HepG2 (cell line): ENCODE measurements around the gene FALEC. TPM values are rescaled to one million over a fixed set of nuclear protein-coding genes. Genes with fewer than 3 reads are reported as not detected.

Experiments used
- ATF5 ChIP-seq: sonication (generic); formaldehyde crosslinking; IDR thresholded peaks from 2 replicates; pipeline ENCODE4 v1.4.0; 2020; ENCODE audit warnings: mild to moderate bottlenecking, low read depth, missing genetic modification reagents
- CREM ChIP-seq, 2 experiments: sonication (generic) in 1 of 2; formaldehyde crosslinking in 1 of 2; IDR thresholded peaks; 2 replicates each; pipeline versions ENCODE4 v1.4.0 to v1.6.1; 2016 to 2020; ENCODE audit warnings: antibody characterized with exemption in 1 of 2, mild to moderate bottlenecking in 1 of 2, missing genetic modification reagents in 1 of 2
- DMAP1 ChIP-seq: IDR thresholded peaks from 2 replicates; pipeline ENCODE4 v1.6.1; 2016
- ELF1 ChIP-seq: sonication (generic); formaldehyde crosslinking; IDR thresholded peaks from 2 replicates; pipeline ENCODE4 v1.4.0; 2020; ENCODE audit warnings: missing genetic modification reagents
- ETS1 ChIP-seq: sonication (generic); formaldehyde crosslinking; IDR thresholded peaks from 2 replicates; pipeline ENCODE4 v1.4.0; 2020; ENCODE audit warnings: missing genetic modification reagents
- GABPB1 ChIP-seq: IDR thresholded peaks from 2 replicates; pipeline ENCODE4 v1.6.1; 2016; ENCODE audit warnings: mild to moderate bottlenecking, missing genetic modification reagents, moderate library complexity, missing compliant biosample characterization
- KDM4B ChIP-seq: sonication (generic); formaldehyde crosslinking; IDR thresholded peaks from 2 replicates; pipeline ENCODE4 v1.4.0; 2020; ENCODE audit warnings: missing genetic modification reagents
- MBNL3 ChIP-seq: fragments of 250-450 bp; sonication (Bioruptor Pico); conservative IDR thresholded peaks from 2 replicates; pipeline ENCODE4 v1.8.0; 2022; ENCODE audit warnings: mild to moderate bottlenecking, inconsistent platforms
- NFE2L2 ChIP-seq: fragments of 150-350 bp; IDR thresholded peaks from 2 replicates; pipeline ENCODE4 v1.6.1; 2014; ENCODE audit warnings: low read length
- POLR2AphosphoS5 ChIP-seq: IDR thresholded peaks from 2 replicates; pipeline ENCODE4 v1.6.1; 2012; ENCODE audit warnings: low read depth, low read length
- PRDM4 ChIP-seq: sonication (generic); formaldehyde crosslinking; IDR thresholded peaks from 2 replicates; pipeline ENCODE4 v1.9.0; 2021; ENCODE audit warnings: missing genetic modification reagents, borderline replicate concordance
- PREB ChIP-seq: sonication (generic); formaldehyde crosslinking; IDR thresholded peaks from 2 replicates; pipeline ENCODE4 v1.4.0; 2020; ENCODE audit warnings: missing genetic modification reagents
- RNF2 ChIP-seq: fragments of 450-650 bp; conservative IDR thresholded peaks from 2 replicates; pipeline ENCODE4 v1.6.1; 2016; ENCODE audit warnings: low read depth
- TBL1XR1 ChIP-seq: fragments of 150-350 bp; IDR thresholded peaks from 2 replicates; pipeline ENCODE4 v1.6.1; 2014; ENCODE audit warnings: borderline replicate concordance, low read length; ENCODE audit not compliant: partially characterized antibody
- USF2 ChIP-seq, 2 experiments: sonication (generic) in 1 of 2; formaldehyde crosslinking in 1 of 2; IDR thresholded peaks; 2 replicates each; pipeline versions ENCODE4 v1.5.1 to v1.6.1; 2011 to 2020; ENCODE audit warnings: borderline replicate concordance in 1 of 2, low read depth in 1 of 2, low read length in 1 of 2, mild to moderate bottlenecking in 1 of 2, missing genetic modification reagents in 1 of 2, moderate library complexity in 1 of 2
- YEATS4 ChIP-seq: sonication (generic); formaldehyde crosslinking; IDR thresholded peaks from 2 replicates; pipeline ENCODE4 v1.4.0; 2020; ENCODE audit warnings: missing genetic modification reagents, borderline replicate concordance
- ZBTB21 ChIP-seq: sonication (generic); formaldehyde crosslinking; IDR thresholded peaks from 2 replicates; pipeline ENCODE4 v1.4.0; 2020; ENCODE audit warnings: missing genetic modification reagents
- ZBTB38 ChIP-seq: sonication (generic); formaldehyde crosslinking; IDR thresholded peaks from 2 replicates; pipeline ENCODE4 v1.5.1; 2020; ENCODE audit warnings: mild to moderate bottlenecking, missing genetic modification reagents
- ZKSCAN8 ChIP-seq: IDR thresholded peaks from 2 replicates; pipeline ENCODE4 v1.6.1; 2016; ENCODE audit warnings: borderline replicate concordance, missing genetic modification reagents, missing compliant biosample characterization
- ZNF138 ChIP-seq: sonication (generic); formaldehyde crosslinking; IDR thresholded peaks from 2 replicates; pipeline ENCODE4 v1.5.0; 2020; ENCODE audit warnings: mild to moderate bottlenecking, low read depth, missing genetic modification reagents
- ZNF264 ChIP-seq: sonication (generic); formaldehyde crosslinking; IDR thresholded peaks from 2 replicates; pipeline ENCODE4 v1.4.0; 2020; ENCODE audit warnings: missing genetic modification reagents
- ZNF781 ChIP-seq: sonication (generic); formaldehyde crosslinking; IDR thresholded peaks from 2 replicates; pipeline ENCODE4 v1.5.1; 2020; ENCODE audit warnings: borderline replicate concordance, mild to moderate bottlenecking, missing genetic modification reagents; ENCODE audit errors: not compliant biosample characterization
- polyA plus RNA-seq, 8 experiments: library from polyadenylated mRNA; depleted of rRNA in 3 of 8; stranded (reverse) in 7 of 8; unstranded in 1 of 8; fragments of >200 nt; fragmentation: Illumina TruSeq in 4 of 8; extraction: Trizol in 4 of 8; gene quantifications; 2 replicates each; pipeline versions ENCODE4 v1.2.1 to v1.2.3, GENCODE V29; 2011 to 2016; ENCODE audit warnings: low read depth in 4 of 8, missing spikeins in 1 of 8, mixed read lengths in 1 of 8; ENCODE audit not compliant: insufficient read depth in 1 of 8
- total RNA-seq, 5 experiments: library from RNA; depleted of rRNA; stranded (reverse); fragments of >200 nt; fragmentation: Illumina TruSeq; extraction: Trizol; gene quantifications; 2 replicates each; pipeline ENCODE4 v1.2.3, GENCODE V29; 2016; ENCODE audit warnings: low read depth in 1 of 5

FALEC gene
- total and polyA plus RNA-seq, 2 of the 13 experiments (the other 11 are each of a cell fraction or from before 2014, with no cell fraction given), result 0.33 to 0.71 TPM

- TF ChIP-seq ATF5 (CRISPR knock-in tag) (no peak), ZBTB38 (CRISPR knock-in tag) (0 out of 2 replicates have a peak, but pooled peaks have one; percentile 48), ZNF264 (CRISPR knock-in tag) (peak; percentile 80), ZKSCAN8 (CRISPR knock-in tag) (peak; percentile 56; the same call in 1 of the 2 replicates), NFE2L2 (no peak), PRDM4 (CRISPR knock-in tag) (no peak), MBNL3 (no peak), DMAP1 (CRISPR knock-in tag) (peak; percentile 34; the same call in 1 of the 2 replicates), TBL1XR1 (peak; percentile 10), PREB (no peak), ELF1 (peak; percentile 90), USF2 (IDR thresholded peaks at IDR 0.05; ENCODE audit: low read depth, low read length) (no peak), USF2 (CRISPR knock-in tag; IDR thresholded peaks at IDR 0.05; ENCODE audit: borderline replicate concordance) (no peak), RNF2 (0 out of 2 replicates have a peak, but pooled peaks have one; percentile 46), POLR2AphosphoS5 (peak; percentile 87), KDM4B (CRISPR knock-in tag) (peak; percentile 74; the same call in 1 of the 2 replicates), ZNF781 (CRISPR knock-in tag) (peak; percentile 70), YEATS4 (CRISPR knock-in tag) (peak; percentile 89), ETS1 (CRISPR knock-in tag) (no peak), CREM (IDR thresholded peaks at IDR 0.05) (peak; percentile 87), CREM (CRISPR knock-in tag; IDR thresholded peaks at IDR 0.05) (no peak), ZNF138 (CRISPR knock-in tag) (no peak; the same call in 1 of the 2 replicates), GABPB1 (peak; percentile 95), ZBTB21 (CRISPR knock-in tag) (no peak)
Observed at GRCh38 chr1:150486966-150487762, 28.4 kb upstream of the FALEC start, which contains the start of gene TARS2 (continued).
